ENCODE data around the gene SLC9A7.

Gene SLC9A7

DNA sequence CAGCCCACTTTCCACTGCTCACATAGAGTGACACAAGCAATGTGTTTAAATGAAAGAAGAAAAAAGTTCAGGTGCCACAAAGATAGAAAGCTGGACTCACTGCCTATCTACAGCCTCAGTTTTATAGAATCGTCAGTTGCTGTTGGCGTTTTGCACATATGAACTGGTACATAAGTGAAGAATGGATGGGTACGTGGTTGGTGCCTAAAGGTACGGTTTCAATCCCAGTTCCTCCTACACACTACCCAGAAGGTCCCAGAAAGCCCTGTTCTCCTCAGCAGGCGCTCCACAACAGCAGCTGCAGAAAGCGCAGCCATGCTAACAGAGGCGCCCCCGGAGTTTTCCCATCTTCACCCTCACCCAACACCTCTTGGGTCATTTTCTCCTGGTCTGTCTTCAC is 161.7 kb downstream of the SLC9A7 start:
- no peak for DNase-seq

DNA sequence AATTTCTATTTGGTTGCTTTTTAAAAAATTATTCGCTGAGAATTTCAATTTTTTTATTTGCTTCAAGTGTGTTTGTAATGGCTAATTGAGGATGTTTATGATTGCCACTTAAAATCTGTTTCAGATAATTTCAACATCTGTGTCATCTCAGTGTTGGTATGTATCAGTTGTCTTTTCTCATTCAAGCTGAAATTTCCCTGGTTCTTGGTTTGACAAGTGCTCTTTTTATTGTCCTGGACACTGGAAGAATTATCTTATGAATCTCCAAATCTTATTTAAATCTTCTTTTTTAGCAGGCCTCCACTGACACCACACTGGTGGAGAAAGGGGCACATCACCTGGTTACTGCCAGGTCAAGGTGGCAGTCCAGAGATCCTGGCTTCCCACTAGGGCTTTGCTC is 163.8 kb downstream of the SLC9A7 start:
- DNase-seq: no peak

DNA sequence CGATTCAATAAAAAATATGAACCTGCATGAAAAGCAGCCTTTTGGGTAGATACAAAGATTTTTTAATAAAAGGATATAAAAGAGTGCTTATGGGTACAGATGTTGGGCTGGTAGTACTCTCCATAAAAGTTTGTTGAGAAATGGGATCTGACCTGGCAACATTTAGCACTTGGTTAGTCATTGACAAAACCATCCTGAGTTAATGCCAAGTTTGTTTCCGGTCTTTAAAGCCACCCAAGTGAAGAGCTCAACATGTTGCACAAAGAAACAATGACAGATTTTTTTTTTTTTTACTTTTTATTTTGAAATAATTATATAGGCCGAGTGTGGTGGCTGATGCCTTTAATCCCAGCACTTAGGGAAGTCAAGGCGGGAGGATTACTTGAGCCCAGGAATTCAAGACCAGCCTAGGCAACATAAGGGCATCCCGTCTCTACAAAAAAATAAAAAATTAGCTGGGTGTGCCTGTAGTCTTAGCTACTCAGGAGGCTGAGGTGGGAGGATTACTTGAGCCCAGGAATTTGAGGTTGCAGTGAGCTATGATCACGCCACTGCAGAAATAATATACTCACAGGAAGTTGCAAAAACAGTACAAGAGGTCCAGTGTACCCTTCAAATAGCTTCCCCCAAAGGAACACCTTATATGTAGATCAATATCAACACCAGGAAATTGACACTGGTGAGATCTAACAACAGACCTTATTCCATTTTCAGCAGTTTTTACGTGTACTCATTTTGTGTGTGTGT is 168.8 kb downstream of the SLC9A7 start:
- no peak for DNase-seq

DNA sequence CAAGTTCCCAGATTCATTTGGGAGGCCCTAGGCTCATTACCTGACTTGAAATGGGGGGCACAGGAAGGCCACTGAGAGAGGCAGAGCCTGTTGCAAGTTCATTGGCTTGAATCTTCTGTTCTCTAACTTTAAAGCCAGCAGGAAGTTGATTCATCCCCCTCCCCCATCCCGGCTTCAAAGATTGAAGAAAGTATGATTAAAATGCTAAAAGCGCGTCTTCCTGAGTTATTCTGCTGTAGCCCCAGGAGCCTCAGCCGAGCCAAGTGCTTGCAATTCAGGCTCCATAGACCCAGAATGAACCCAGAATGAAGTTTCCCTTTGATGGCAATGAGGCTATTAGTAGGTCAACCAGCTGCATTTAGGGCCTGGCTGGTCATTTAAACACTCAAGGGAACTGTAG is 170.7 kb downstream of the SLC9A7 start:
- no peak for DNase-seq

DNA sequence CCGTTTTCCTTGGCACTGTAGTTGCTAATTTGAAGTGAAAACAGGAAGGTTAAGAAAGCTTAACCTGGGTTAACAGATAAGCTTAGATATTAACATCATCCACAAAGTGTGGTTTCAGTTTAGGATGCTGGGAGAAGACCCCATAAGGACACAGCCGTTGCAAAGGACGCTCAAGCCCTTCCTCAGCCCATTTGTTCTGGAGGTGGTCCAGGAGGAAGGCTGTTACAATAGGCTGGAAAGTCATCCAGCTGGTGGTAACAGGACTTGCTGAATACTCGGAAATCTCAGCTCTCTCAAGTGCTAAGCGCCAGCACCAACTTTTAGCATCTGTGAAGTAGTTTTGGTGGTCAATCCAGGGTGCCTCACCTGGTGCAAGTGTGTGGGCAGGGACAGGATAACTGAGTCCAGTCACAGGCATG is 171.2 kb downstream of the SLC9A7 start:
- DNase-seq: no peak

DNA sequence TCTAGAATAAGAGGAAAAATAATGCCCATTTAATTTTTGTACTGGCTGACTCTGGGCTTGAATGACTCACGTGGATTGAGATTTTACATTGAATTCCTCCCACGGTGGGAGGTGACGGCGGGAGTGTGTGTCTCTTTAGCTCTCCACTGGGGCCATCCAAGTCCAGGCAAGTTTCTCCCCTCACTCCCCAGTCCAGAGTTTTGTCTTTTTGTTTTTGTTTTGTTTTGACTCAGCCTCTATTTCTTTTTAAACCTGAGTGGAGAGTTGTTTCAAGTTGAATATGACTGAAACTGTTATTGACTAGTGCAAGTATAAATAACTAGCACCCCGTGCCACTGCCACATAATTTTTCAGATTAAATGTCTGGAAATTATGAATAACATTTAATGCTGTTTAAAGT is 171.8 kb downstream of the SLC9A7 start:
- no peak for DNase-seq

DNA sequence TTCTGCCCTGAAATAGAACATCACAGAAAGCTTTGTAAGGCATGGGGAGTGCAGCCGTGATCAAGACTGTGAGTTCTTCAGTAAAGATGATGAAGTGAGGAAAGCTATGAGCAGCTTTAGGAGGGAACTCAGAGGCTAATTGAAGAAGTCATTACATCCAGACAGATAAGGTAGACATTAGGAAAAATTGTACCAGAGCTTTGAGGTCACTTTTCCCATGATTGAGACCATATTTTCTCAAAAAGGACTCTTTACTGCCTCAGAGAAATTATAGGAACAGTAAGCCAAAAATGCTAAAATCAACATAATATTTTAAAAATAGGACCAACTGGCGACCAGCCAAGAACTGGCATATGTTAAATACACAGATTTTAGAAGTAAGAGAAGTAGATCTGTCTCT is 174.2 kb downstream of the SLC9A7 start:
- DNase-seq: no peak

DNA sequence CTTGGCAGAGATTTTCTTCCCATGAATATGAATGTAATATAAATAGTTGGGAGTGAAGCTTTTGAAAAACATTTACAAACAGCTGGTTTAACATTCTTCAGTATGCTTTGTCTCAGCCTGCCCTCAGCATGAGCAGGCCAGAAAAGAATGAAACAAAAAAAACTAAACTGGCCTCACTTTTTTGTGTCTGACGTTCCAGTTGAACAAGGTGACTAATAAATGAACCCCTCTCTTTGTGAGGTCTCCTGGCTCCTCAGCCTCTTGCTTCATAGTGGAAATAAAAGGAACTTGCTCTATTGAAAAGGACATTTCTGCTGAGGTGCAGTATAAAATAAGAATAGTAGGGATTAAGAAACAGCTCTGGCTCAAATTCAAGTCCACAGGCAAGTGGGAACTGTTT is 176.0 kb downstream of the SLC9A7 start:
- DNase-seq: no peak

DNA sequence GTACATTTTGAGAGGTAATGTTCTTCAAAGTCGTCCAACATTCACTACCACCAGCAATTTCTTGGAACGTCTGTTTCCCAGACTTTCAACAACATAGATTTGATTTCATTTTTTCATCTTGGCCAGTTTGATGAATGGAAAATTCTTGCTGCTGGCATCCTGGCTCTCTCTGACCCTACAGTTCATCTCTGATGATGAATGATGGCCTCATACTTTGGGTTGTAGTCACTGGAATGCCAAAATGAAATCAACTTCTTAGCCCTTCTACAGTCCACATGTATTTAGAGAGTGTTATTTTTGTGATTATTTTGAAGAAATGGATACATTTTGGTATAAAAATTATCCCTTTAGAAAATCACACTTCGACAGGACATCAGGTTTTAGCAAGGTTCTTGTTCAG is 176.6 kb downstream of the SLC9A7 start:
- DNase-seq: no peak

DNA sequence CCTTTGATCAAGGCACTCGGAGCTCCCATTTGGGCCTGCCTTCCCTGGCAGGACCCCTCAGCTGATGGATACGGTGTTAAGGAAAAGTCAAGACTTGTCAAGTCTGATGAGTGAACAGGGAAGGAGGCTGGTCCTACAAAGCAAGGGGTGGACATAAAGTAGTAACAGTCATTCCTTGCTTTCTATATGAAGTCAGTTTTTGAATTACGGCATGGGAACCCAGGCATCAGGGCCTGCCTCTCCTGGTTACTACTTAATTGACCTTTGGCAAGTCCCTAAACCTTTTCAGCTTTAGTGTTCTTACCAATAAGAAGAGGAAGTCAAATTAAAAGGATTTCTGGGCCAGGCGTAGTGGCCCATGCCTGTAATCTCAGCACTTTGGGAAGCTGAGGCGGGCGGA is 178.3 kb downstream of the SLC9A7 start:
- DNase-seq: no peak

DNA sequence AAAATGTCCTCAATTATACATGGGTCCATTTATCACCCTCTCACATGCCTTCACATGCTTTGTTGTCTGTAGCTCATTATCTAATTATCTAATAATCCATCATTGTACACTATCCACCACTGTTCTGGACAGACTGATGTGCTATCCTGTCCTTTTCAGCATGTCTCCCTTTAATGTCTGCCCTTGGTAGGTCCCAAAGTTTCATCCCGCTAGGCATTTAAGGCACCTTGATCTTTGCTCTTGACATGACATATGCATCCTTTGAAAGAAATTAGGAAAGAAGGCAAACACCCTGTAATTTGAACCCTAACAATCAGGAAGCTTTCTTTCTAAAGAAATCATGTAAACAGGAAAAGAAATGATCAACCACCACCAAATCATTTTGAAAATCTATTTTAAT is 179.7 kb downstream of the SLC9A7 start:
- DNase-seq: no peak

DNA sequence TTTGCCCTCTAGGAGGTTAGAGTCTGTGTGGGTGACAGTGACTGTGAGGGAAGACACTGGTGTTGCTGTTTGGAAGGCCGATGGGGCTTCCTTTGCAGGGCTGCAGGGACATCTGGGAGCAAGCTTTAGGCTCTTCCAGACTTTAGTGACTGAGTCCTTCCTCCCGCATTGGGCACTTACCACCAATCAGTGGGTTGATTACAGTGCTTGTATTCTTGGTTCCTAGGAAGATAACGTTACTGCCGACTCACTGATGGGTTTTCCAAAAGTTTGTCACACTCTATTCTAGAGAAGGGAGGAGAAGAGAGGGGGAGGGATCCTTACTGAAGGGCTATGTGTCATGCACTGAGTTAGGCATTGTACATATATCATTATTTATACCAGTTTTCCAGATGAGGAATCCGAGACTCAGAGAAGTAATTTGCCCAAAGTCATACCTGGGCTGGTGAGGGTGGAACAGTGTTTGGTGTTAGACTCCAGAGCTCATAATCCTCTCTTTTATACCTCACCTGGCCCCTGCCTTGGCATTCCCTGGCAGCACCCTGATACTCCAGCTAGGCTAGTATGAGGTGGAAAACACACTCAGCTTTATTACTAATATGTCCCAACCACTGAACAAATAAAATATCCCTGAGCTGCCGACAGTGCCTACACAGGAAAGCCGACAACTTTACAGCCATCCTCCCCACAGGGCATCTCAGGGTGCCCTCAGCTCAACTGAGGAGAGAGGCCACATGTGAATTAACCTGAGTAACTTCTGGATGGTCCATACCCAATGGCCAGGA is 181.5 kb downstream of the SLC9A7 start:
- DNase-seq: no peak

DNA sequence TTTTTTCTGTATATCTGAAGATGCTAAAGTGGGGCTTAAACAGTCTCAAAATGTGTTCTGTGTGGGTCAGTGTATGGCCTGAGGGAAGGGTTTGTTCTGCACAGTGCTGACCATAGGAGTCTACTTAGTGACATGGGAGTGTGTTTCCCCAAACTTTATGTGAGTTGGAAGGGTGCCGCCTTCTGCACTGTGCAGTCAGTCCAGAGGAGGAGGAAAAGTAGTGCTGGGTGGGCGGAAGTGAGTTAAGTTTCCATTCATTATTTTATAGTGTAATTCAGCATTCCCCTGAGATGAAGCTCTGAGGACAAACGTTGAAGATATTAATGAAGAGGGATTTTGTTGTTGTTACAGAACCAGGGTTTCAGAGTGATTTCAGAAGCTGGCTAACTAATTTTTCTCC is 182.5 kb downstream of the SLC9A7 start:
- no peak for DNase-seq

DNA sequence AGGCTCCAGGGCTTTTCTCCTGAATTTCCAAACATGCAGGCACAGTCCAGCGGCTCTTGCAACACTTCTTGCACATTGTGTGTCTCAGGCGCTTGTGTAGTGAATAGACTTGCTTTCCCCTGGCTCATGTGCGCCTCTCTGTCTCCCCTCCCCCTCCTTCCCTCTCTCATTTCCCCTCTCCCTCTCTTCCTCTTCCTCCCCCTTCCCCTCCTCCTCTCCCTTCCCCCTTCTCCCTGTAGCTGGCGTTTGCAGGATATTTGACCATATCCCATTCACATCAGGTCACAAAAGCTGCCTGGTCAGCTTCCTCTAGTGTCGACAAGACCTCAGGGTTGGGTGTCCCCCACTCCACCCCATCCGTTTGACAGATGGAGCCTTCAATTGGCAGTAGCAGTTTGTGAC is 182.9 kb downstream of the SLC9A7 start:
- DNase-seq: no peak

DNA sequence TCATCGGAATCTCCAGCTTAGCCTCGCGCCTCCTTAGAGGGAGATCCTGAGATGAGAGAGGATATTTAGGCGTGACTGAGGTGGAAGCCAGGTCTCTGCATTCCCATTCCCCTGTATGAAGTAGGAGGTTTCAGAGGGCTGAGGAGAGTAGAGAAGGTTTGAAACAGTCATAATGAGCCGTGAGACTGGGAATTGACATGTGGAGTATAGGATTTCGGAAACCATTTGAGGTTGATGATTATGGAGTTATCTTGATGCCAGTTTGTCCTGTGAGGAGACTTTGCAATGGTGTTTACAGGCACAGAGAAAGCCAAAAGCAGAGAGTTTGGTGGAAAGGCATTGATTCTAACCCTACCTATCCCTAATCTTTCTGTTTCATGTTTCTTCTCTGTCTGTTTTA is 183.3 kb downstream of the SLC9A7 start:
- DNase-seq: no peak

DNA sequence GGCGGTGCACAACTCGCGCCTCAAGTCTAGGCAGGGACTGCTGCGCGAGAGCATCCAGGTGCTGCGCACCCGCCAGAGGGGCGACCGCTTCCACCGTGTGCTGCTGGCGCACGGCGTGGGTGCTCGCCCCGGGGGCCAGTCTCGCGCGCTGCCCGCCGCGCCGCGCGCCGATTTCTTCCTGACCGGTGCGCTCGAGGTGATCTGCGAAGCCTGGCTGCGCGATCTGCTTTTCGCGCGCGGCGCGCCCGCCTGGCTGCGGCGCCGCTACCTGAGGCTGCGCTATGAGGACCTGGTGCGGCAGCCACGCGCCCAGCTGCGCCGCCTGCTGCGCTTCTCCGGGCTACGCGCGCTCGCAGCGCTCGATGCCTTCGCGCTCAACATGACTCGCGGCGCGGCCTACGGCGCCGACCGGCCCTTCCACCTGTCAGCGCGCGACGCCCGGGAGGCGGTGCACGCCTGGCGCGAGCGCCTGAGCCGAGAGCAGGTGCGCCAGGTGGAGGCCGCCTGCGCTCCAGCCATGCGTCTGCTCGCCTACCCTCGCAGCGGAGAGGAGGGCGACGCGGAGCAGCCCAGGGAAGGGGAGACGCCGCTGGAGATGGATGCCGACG is 184.0 kb downstream of the SLC9A7 start:
- peak; percentile 28 for DNase-seq

DNA sequence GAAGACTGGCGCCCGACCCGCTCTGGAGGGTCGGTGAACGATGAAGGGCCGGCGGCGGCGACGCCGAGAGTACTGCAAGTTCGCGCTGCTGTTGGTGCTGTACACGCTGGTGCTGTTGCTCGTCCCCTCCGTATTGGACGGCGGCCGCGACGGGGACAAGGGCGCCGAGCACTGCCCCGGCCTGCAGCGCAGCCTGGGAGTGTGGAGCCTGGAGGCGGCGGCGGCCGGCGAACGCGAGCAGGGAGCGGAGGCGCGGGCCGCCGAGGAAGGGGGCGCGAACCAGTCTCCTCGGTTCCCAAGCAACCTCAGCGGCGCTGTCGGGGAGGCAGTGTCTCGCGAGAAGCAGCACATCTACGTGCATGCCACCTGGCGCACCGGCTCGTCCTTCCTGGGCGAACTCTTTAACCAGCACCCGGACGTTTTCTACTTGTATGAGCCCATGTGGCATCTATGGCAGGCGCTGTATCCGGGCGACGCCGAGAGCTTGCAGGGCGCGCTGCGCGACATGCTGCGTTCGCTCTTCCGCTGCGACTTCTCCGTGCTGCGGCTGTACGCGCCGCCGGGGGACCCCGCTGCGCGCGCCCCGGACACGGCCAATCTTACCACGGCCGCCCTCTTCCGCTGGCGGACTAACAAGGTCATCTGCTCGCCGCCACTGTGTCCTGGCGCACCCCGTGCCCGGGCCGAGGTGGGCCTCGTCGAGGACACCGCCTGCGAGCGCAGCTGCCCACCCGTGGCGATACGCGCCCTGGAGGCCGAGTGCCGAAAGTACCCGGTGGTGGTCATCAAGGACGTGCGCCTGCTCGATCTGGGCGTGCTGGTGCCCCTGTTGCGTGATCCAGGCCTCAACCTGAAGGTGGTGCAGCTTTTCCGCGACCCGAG is 184.8 kb downstream of the SLC9A7 start:
- peak; percentile 27 for DNase-seq

DNA sequence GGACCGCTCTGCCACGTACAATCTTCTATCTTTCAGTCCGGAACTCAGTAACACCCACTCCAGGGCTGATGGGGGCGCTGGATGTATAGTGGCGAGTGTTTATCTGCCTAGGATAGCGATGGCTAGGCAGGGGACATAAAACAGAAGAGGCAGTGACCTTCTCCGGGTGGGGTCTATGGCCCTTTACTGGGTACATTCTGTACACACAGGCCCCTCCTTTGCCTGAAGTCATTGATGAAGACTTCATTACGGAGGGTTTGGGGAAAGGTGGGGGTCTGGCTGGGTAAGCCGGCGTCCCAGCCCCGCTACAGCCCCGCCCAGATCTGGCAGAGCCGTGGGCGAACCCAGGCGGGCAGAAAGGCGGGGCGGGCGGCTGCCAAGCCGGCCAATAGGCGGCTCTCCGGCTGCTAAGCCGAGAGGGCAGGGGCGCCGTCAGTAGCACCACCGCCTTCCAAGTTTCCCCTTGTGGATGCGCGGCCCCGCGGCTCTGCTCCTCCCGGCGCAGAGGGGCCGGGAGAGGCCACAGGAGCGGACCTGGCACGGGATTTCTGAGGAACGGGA is 185.5 kb downstream of the SLC9A7 start, which contains the start of gene CHST7:
Gene CHST7 (plus strand): TSS at position 435 of the 561 bp plus-strand sequence. CDS start 167 bp downstream, outside the sequence.
- peak; percentile 66 for DNase-seq

DNA sequence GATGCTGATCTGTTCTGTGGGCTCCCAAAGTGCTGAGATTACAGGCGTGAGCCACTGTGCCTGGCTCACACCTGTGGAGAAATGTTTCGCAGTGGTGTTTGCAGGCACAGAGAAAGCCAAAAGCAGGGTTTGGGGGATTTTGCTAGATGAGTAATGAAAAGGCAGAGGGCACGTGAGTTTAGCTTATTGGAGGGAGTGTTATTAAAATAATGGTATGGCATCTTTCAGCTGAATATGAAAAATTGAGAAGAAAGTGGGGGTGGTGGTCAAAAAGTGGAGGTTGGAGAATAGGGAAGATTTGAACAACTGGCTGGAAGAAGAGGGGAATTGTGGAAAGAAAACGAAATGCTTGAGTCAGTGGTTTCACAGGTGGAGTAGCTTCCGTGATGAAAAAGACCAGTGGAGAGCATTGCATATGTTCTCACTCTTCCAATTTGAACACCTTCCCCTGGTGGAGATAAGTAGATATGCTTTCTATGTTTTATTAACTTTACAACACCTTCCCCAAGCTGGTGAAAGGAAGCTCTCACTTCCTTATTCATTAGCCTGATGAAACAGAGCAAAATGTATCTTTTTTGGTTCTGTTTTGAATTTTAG is 186.5 kb downstream of the SLC9A7 start:
- DNase-seq: no peak

DNA sequence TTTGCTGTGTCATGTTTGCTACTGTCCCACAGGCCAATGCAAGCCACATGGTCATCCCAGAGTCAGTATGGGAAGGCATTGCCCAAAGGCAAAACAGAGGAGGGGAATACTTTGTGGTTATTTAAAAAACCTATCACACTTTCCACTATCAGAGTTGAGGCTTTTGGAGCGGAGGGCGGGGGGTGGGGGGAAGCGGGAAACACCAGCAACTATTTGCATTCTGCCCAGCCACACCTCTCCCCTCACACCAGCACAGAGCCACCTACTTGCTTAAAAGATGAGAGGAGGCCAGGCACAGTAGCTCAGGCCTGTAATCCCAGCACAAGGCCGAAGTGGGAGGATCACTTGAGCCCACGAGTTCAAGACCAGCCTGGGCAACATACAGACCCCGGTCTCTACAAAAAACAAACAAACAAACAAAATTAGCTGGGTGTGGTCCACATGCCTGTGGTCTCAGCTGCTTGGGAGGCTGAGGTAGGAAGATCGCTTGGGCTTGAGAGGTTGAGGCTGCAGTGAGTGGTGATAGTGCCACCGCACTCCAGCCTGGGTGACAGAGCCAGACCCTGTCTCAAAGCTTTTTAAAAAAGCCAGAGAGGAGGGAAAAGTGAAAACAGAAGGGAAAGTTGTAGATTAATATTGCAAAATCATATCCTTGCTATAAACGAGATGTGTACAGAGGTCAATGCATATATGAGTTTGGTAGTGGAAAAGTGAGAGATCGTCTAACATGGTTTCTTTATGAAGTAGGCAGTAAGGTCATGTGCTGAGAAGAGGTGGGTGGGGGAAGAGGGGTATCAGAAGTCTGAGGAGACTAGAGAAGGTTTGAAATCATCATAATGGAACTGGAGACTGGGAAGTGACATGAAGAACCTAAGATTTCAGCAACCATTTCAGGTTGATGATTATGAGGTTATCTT is 187.2 kb downstream of the SLC9A7 start:
- no peak for DNase-seq

DNA sequence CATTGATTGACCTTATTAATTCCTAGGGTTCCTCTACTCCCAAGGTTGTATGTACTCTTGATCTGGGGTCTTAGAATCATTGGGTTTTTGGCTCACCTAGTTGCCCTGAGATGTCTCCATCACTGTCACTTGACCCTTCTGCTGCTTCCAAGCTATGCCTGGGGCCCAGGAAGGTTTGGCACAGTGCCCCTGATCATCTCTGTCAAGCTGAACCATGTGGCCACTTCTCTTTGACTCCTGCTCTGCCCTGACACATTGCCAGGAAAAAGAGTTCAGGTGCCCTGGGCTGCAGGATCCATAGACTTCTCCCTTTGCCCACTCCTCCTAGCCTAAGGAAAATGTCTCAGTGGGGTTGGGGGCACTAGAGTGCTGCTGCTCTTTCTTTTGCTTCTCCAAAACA is 189.3 kb downstream of the SLC9A7 start:
- no peak for DNase-seq
